IMR-90 (cell line): Measurements from ENCODE around the gene HDAC8. TPM values are rescaled to one million over a fixed set of nuclear protein-coding genes. Genes with fewer than 3 reads are reported as not detected.

ENCODE experiments used
- ATAC-seq: fragments of 200-7000 bp; cut with Tn5 transposase; 2 replicates; pipeline ENCODE4 v1.9.1; 2020; ENCODE audit warnings: low read depth, mild to moderate bottlenecking, moderate library complexity
- BruUV-seq: library from RNA; stranded (reverse); fragments of 400-500 nt; replicated peaks from 2 replicates; lab custom pipeline; 2021; lab: Mats Ljungman, UMichigan
- CTCF ChIA-PET: fragments of 300-600 bp; formaldehyde crosslinking; extraction: SDS; loops from one replicate; lab custom pipeline; 2021; ENCODE audit warnings: antibody characterized with exemption; lab: Yijun Ruan, JAX
- POLR2A ChIA-PET: fragments of 300-600 bp; sonication (Branson Sonifier 250); formaldehyde crosslinking; loops from one replicate; lab custom pipeline; 2022; ENCODE audit warnings: antibody characterized with exemption; ENCODE audit not compliant: unreplicated experiment; lab: Charles Lee
- DNase-seq: peaks from one replicate; pipeline ENCODE4 v3.0.0; 2013
- H2AFZ ChIP-seq: replicated peaks from 2 replicates; pipeline ENCODE3; 2013; ENCODE audit warnings: low read length, mild to moderate bottlenecking; ENCODE audit not compliant: poor library complexity
- H2AK5ac ChIP-seq: 2 replicates; pipeline ENCODE4 v1.6.1; 2013; ENCODE audit warnings: low read depth, low read length, inconsistent platforms
- H2AK9ac ChIP-seq: replicated peaks from 2 replicates; pipeline ENCODE3; 2013; ENCODE audit warnings: mild to moderate bottlenecking, low read depth, low read length, moderate library complexity; ENCODE audit not compliant: poor library complexity
- H2BK120ac ChIP-seq: 2 replicates; pipeline ENCODE4 v1.6.1; 2013; ENCODE audit warnings: low read depth, low read length, inconsistent platforms
- H2BK15ac ChIP-seq: 3 replicates; pipeline ENCODE4 v1.6.1; 2013; ENCODE audit warnings: low read depth, low read length, inconsistent platforms
- H2BK20ac ChIP-seq: 2 replicates; pipeline ENCODE4 v1.6.1; 2013; ENCODE audit warnings: low read depth, mild to moderate bottlenecking, inconsistent platforms, low read length, moderate library complexity
- H2BK5ac ChIP-seq: 2 replicates; pipeline ENCODE4 v1.6.1; 2013; ENCODE audit warnings: mild to moderate bottlenecking, low read depth, low read length, inconsistent platforms; ENCODE audit not compliant: poor library complexity, severe bottlenecking
- H3K14ac ChIP-seq: replicated peaks from 2 replicates; pipeline ENCODE4 v1.6.1; 2013; ENCODE audit warnings: low read depth, low read length, inconsistent platforms
- H3K18ac ChIP-seq: 2 replicates; pipeline ENCODE4 v1.6.1; 2013; ENCODE audit warnings: low read depth, low read length, control low read depth
- H3K23ac ChIP-seq: 2 replicates; pipeline ENCODE4 v1.6.1; 2013; ENCODE audit warnings: low read depth, low read length, inconsistent platforms
- H3K27ac ChIP-seq: 2 replicates; pipeline ENCODE4 v1.5.1; 2013; ENCODE audit warnings: mild to moderate bottlenecking, control low read depth, low read length; ENCODE audit not compliant: insufficient read depth
- H3K27me3 ChIP-seq: 2 replicates; pipeline ENCODE4 v1.6.1; 2013; ENCODE audit warnings: low read length; ENCODE audit not compliant: control insufficient read depth, insufficient read depth
- H3K36me3 ChIP-seq: 2 replicates; pipeline ENCODE4 v1.6.1; 2013; ENCODE audit warnings: low read length, mixed read lengths; ENCODE audit not compliant: control insufficient read depth, insufficient read depth
- H3K4ac ChIP-seq: 2 replicates; pipeline ENCODE4 v1.6.1; 2013; ENCODE audit warnings: low read depth, low read length, inconsistent platforms
- H3K4me1 ChIP-seq: 2 replicates; pipeline ENCODE4 v1.6.1; 2013; ENCODE audit warnings: low read length, mixed read lengths; ENCODE audit not compliant: control insufficient read depth, insufficient read depth
- H3K4me2 ChIP-seq: 2 replicates; pipeline ENCODE4 v1.6.1; 2013; ENCODE audit warnings: low read depth, mild to moderate bottlenecking, control low read depth, low read length, moderate library complexity
- H3K4me3 ChIP-seq: 2 replicates; pipeline ENCODE4 v1.5.1; 2013; ENCODE audit warnings: low read depth, mild to moderate bottlenecking, control low read depth, low read length, moderate library complexity; ENCODE audit not compliant: insufficient read depth
- H3K56ac ChIP-seq: 2 replicates; pipeline ENCODE4 v1.6.1; 2013; ENCODE audit warnings: low read length, inconsistent platforms; ENCODE audit not compliant: insufficient read depth; ENCODE audit errors: extremely low read depth
- H3K79me1 ChIP-seq, 2 experiments: 2 replicates each; pipeline ENCODE4 v1.6.1; 2013; ENCODE audit warnings: low read length in 2 of 2, inconsistent platforms in 1 of 2, low read depth in 1 of 2
- H3K9ac ChIP-seq: 2 replicates; pipeline ENCODE4 v1.6.1; 2013; ENCODE audit warnings: low read depth, low read length, control low read depth
- H3K9me1 ChIP-seq: 2 replicates; pipeline ENCODE4 v1.6.1; 2013; ENCODE audit warnings: low read length, inconsistent platforms; ENCODE audit not compliant: insufficient read depth
- H3K9me3 ChIP-seq: 2 replicates; pipeline ENCODE4 v1.6.1; 2013; ENCODE audit warnings: low read length; ENCODE audit not compliant: control insufficient read depth, insufficient read depth
- H4K20me1 ChIP-seq: 2 replicates; pipeline ENCODE4 v1.6.1; 2013; ENCODE audit warnings: low read length, inconsistent platforms; ENCODE audit not compliant: insufficient read depth
- H4K5ac ChIP-seq: 2 replicates; pipeline ENCODE4 v1.6.1; 2013; ENCODE audit warnings: mild to moderate bottlenecking, low read depth, low read length, control low read depth
- H4K8ac ChIP-seq, 2 experiments: 2 replicates each; pipeline ENCODE4 v1.6.1; 2013; ENCODE audit warnings: low read depth in 2 of 2, low read length in 2 of 2, control low read depth in 1 of 2, inconsistent platforms in 1 of 2
- H4K91ac ChIP-seq: 2 replicates; pipeline ENCODE4 v1.6.1; 2013; ENCODE audit warnings: low read depth, low read length, inconsistent platforms; ENCODE audit not compliant: insufficient read depth
- CTCF ChIP-seq: conservative IDR thresholded peaks from 2 replicates; pipeline ENCODE4 v1.5.1; 2012; ENCODE audit warnings: mild to moderate bottlenecking, low read depth, low read length, improper control_type of control experiment
- MAFK ChIP-seq: IDR thresholded peaks from 2 replicates; pipeline ENCODE4 v1.6.1; 2012; ENCODE audit warnings: low read depth, low read length, improper control_type of control experiment
- WGBS, 2 experiments: methylation state at CpG; one replicate each; pipeline versions ENCODE4 v1.1.5 to v1.1.7; 2013; ENCODE audit warnings: missing lambda C conversion rate in 2 of 2; ENCODE audit not compliant: insufficient read length in 1 of 2; ENCODE audit errors: extremely low coverage in 2 of 2; 5-methylcytosine and 5-hydroxymethylcytosine counted together
- dilution Hi-C: fragments of 300-500 bp; cut with HindIII; formaldehyde crosslinking; loops from one replicate; pipeline ENCODE4 v1.14.3; 2018; ENCODE audit warnings: low sequenced_read_pairs; ENCODE audit not compliant: unreplicated experiment
- in situ Hi-C: fragments of 300-500 bp; cut with MboI; formaldehyde crosslinking; loops from 3 replicates; pipeline ENCODE4 v1.14.3; 2019; ENCODE audit warnings: low sequenced_read_pairs, inconsistent platforms, mixed read lengths
- intact Hi-C: fragments of 100-400 bp; cut with micrococcal nuclease; formaldehyde crosslinking; loops from 2 replicates; pipeline ENCODE4 v1.10.0; 2022
- polyA plus RNA-seq, 3 experiments: library from polyadenylated mRNA; depleted of rRNA; stranded (reverse); fragments of >200 nt; gene quantifications; 2 replicates each; pipeline ENCODE4 v1.2.3, GENCODE V29; 2012; ENCODE audit warnings: low replicate concordance in 1 of 3
- total RNA-seq: library from RNA; depleted of rRNA; stranded (reverse); fragments of >200 nt; gene quantifications from 2 replicates; pipeline ENCODE4 v1.2.3, GENCODE V29; 2012

The HDAC8 gene
- total and polyA plus RNA-seq, 2 of the 4 experiments (the other 2 are of a cell fraction) = 16.1 to 28.5 TPM

DNA sequence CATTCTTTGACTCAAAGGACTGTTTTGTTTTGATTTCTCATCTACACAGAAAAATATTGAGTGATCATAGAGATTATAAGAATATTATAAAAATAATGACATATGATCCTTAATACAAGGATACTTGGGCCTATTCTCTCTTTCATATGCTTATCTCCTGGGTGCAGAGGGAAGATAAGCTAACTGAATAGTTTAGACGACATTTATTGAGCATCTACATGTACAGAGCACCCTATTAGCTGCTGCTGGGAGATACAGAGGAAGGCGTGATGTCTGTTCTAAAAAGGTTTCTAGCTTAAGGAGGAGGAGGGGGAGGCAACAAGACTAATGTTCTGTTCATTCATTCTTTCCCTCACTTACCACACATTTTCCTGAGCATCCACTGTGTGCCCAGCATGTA, 106.8 kb downstream of the HDAC8 start:
- ChIA-PET CTCF (no interaction called here), POLR2A (no interaction called here)
- no TSS peak for BruUV-seq
- H2BK20ac ChIP-seq = no peak overlapping the region
- H3K79me1 ChIP-seq = no peaks in the 10 kb centered on the region
- no peak overlapping the region for H2AK9ac ChIP-seq
- H2AK5ac ChIP-seq = no peak overlapping the region
- no peak overlapping the region for H3K27ac ChIP-seq
- no peak overlapping the region for H3K14ac ChIP-seq
- no peak overlapping the region for H3K56ac ChIP-seq
- H2BK5ac ChIP-seq = no peak overlapping the region
- no peaks in the 10 kb centered on the region for H4K20me1 ChIP-seq
- H3K18ac ChIP-seq = no peak overlapping the region
- no peaks in the 10 kb centered on the region for H3K9me1 ChIP-seq
- H3K4ac ChIP-seq = no peak overlapping the region
- no peak for ATAC-seq
- H3K27me3 ChIP-seq = peaks cover 2% of the 10 kb centered on the region
- no peak overlapping the region for H3K23ac ChIP-seq
- no peak overlapping the region for H3K4me3 ChIP-seq
- no peak overlapping the region for H2BK15ac ChIP-seq
- no peak overlapping the region for H2BK120ac ChIP-seq
- H4K91ac ChIP-seq = no peak overlapping the region
- H4K5ac ChIP-seq = no peak overlapping the region
- H3K4me2 ChIP-seq = no peak overlapping the region
- H2AFZ ChIP-seq = no peak overlapping the region
- no peak overlapping the region for H3K9ac ChIP-seq
- dilution Hi-C loops (loop anchor here (5.0 kb wide), 1 partner anchor 34 kb away; no protein-coding TSS in a partner anchor), in situ Hi-C loops (no loop called here), intact Hi-C loops (no loop called here)
- DNase-seq = no peak
- no peak overlapping the region for H4K8ac ChIP-seq
- H3K4me1 ChIP-seq = no peaks in the 10 kb centered on the region
- no peaks in the 10 kb centered on the region for H3K9me3 ChIP-seq
- WGBS, 2 experiments = no CpG with 5 or more reads among the region's 2 CpGs
- H3K36me3 ChIP-seq = peaks cover 3% of the 10 kb centered on the region; the same call in 1 of the 2 replicates
- no peak for TF ChIP-seq MAFK
- TF ChIP-seq CTCF = no peak
